ENCODE measurements around the gene CDC42BPB. TPM values are rescaled to one million over a fixed set of nuclear protein-coding genes. Genes with fewer than 3 reads are reported as not detected.
A peak's percentile ranks its signal among the peaks of the same experiment; 100 is the strongest.

CDC42BPB gene
- total and polyA plus RNA-seq, 8 donors = 73.4 to 91.4 (median 79.5) TPM

DNA sequence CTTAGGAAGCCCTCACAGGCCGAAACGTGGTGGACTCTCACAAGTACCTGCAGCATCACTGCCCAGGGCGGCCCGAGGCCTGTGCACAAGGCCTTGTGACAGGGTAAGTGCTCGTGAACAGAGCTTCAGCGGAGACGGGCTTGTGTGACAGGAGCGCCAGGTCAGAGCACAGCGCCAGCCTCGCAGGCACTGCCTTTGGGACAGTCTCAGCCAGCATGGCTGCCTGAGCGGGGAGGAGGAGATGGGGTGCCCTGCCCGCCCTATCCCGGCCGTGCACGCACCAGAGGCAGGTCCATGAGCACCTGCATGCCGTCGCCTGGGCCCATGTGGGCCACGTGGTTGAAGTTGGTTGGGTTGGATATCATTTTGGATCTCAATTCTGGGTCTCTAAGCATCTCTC is 118.0 kb downstream of the CDC42BPB start:
- no peak for ATAC-seq
- TF ChIP-seq, protein P1, sequence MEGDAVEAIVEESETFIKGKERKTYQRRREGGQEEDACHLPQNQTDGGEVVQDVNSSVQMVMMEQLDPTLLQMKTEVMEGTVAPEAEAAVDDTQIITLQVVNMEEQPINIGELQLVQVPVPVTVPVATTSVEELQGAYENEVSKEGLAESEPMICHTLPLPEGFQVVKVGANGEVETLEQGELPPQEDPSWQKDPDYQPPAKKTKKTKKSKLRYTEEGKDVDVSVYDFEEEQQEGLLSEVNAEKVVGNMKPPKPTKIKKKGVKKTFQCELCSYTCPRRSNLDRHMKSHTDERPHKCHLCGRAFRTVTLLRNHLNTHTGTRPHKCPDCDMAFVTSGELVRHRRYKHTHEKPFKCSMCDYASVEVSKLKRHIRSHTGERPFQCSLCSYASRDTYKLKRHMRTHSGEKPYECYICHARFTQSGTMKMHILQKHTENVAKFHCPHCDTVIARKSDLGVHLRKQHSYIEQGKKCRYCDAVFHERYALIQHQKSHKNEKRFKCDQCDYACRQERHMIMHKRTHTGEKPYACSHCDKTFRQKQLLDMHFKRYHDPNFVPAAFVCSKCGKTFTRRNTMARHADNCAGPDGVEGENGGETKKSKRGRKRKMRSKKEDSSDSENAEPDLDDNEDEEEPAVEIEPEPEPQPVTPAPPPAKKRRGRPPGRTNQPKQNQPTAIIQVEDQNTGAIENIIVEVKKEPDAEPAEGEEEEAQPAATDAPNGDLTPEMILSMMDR (IDR thresholded peaks at IDR 0.05) = no peak
- intact Hi-C loops (cut with DNase I) = no loop called here

DNA sequence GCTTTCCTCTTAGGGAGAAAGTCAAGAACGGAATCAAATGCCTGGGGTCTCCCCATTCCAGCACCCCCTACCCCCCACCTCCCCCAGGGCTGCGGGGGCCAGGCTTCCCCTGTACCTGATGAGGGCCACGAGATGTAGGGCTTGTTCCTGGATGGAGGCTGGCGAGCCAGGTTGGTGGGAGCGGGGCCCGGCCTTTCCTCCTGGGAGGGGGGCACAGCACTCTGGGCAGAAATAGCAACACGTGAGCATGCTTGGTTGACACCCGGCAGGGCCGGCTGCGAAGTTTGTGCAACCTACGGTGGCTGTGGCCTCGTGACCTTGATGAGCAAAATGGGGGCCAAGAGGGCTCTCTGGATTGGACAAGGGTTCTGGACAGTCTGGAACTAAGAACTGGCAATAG is 119.2 kb downstream of the CDC42BPB start:
- H3K4me3 ChIP-seq = no peak overlapping the region
- H3K4me1 ChIP-seq = no peaks in the 10 kb centered on the region
- intact Hi-C loops (cut with DNase I) = no loop called here
- TF ChIP-seq, protein P1 (IDR thresholded peaks at IDR 0.05) = no peak
- no peaks in the 10 kb centered on the region for H3K27me3 ChIP-seq
- H3K27ac ChIP-seq = no peak overlapping the region
- ATAC-seq (no peak), DNase-seq (peak in 1 of 4 donors; percentile 72)
- peaks cover 0 to 72% of the 10 kb centered on the region in 2 donors for H3K36me3 ChIP-seq
- H3K9me3 ChIP-seq = no peaks in the 10 kb centered on the region

More for the DNA sequence above, 118.0 kb downstream of the CDC42BPB start:
- peak in 1 of 4 donors; percentile 78 for DNase-seq
- Histone ChIP-seq H3K4me1 (no peaks in the 10 kb centered on the region), H3K27ac (no peak overlapping the region), H3K9me3 (no peaks in the 10 kb centered on the region), H3K27me3 (no peaks in the 10 kb centered on the region), H3K36me3 (peaks cover 0 to 78% of the 10 kb centered on the region in 2 donors), H3K4me3 (no peak overlapping the region)

DNA sequence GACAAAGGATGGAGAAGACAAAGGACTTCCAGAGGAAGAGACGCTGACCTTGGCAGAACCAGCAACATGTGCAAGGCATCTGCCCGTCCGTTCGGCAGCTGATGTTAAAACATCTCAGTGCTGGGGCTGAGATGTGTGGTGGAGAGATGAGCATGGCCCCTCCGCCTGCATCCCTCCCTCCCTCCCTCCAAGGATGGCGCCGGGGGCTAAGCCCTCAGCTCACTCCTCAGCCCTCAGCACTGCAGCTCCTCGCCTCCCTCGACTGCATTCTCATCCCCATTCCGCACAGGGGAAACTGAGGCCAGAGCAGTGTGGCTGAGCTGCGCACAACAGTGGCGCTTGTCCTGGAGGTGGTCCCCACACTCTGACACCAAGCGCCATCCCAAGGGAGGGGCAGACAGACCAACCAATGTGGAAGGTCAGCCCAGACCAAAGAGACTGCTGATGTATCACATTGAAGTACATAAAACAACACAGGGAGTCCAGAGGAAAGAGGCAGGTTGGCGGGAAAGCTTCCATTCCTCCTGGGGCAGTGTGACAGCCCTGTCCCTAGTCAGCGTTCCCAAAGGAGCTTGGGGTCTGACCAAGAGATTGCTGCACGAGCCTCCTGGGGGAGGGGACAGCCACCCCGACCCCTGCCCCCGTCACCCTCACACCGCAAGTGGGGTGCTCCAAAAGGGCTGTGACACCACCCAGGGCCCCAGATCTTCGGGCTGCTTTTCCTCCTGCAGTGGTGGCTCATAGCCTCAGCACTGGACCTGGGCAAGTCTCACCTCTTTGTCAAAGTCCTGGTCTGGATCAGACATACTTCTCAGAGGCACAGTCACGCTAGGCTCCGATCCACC is 119.8 kb downstream of the CDC42BPB start:
- no peaks in the 10 kb centered on the region for H3K9me3 ChIP-seq
- peaks cover 0 to 70% of the 10 kb centered on the region in 2 donors for H3K36me3 ChIP-seq
- peak in 1 of 4 donors; percentile 51 for DNase-seq
- ATAC-seq = no peak
- no peaks in the 10 kb centered on the region for H3K4me1 ChIP-seq
- TF ChIP-seq, protein P1 (IDR thresholded peaks at IDR 0.05) = no peak
- intact Hi-C loops (cut with DNase I) = no loop called here
- no peak overlapping the region for H3K27ac ChIP-seq
- H3K27me3 ChIP-seq = no peaks in the 10 kb centered on the region
- no peak overlapping the region for H3K4me3 ChIP-seq

DNA sequence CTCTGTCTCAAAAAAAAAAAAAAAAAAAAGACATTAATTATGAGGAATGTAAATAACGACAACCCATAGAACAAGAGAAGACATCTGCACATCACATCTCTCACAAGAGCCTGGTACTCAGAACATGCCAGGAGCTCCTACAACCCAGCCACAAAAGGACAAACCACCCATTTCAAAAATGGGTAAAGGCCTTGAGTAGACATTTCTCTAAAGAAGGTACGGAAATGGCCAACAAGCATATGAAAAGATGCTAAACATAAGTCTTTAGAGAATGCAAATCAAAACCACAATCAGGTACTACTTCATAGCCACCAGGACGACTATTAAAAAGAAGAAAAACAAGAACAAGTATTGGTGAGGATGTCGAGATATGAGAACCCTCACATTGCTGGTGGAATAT is 121.6 kb downstream of the CDC42BPB start:
- no peak overlapping the region for H3K27ac ChIP-seq
- peaks cover 0 to 2% of the 10 kb centered on the region in 2 donors for H3K4me1 ChIP-seq
- H3K36me3 ChIP-seq = peaks cover 0 to 66% of the 10 kb centered on the region in 2 donors
- no peak overlapping the region for H3K4me3 ChIP-seq
- intact Hi-C loops (cut with DNase I) = no loop called here
- TF ChIP-seq, protein P1 (IDR thresholded peaks at IDR 0.05) = no peak
- ATAC-seq (no peak), DNase-seq (no peak)
- peaks cover under 1 to 17% of the 10 kb centered on the region in 2 donors for H3K27me3 ChIP-seq
- H3K9me3 ChIP-seq = no peaks in the 10 kb centered on the region

DNA sequence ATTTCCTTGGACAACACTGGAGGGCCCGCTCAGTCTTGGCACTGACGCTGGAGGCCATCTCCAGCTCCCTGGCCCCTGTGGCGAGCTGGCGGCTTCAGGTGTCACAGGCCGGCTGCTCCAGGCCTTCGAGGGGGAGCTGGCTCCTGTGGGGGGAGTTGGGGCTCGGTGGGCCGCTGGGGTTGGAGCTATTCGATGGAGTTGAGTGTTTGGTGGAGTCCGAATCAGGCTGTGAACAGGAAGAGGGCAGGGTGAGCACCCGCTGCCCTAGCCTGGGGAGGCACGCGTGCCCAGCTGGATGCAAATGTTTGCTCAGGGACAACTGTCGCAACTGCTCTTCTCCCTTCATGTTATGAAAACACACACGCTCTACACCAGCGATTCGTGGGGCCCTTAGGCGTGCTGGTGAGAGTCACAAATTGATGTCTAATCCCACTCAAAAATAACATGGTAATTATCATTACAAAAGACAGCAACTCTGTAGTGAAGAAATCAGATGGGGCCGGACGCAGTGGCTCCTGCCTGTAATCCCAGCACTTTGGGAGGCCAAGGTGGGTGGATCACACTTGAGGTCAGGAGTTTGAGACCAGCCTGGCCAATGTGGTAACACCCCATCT is 123.6 kb downstream of the CDC42BPB start:
- Histone ChIP-seq H3K27me3 (peaks cover 20 to 37% of the 10 kb centered on the region in 2 donors), H3K36me3 (peaks cover 0 to 45% of the 10 kb centered on the region in 2 donors), H3K9me3 (no peaks in the 10 kb centered on the region), H3K27ac (no peak overlapping the region), H3K4me3 (no peak overlapping the region), H3K4me1 (peaks cover 18 to 21% of the 10 kb centered on the region in 2 donors)
- intact Hi-C loops (cut with DNase I) = no loop called here
- ATAC-seq (no peak), DNase-seq (peak in 1 of 4 donors; percentile 64)
- TF ChIP-seq, protein P1 (IDR thresholded peaks at IDR 0.05) = no peak

All from left lung (tissue), 10 donors.